Stimulated activated naive B cell treated with anti-CD40 and anti-IgM and Interleukin-4, amounts not matched to agents 10 μg/mL and 1 μg/mL and 100 μg/mL, for 72 hours (primary cell): ENCODE measurements around the gene REX1BD.
"Not testable (repeated sequence)": the region's sequence is repeated elsewhere in the genome, so short reads cannot be mapped to it uniquely, and the experiment has no call there.

ENCODE experiments used
- ATAC-seq, 2 donors: fragments of 150-1000 bp; cut with Tn5 transposase; replicated peaks; 2 replicates each; pipeline ENCODE4 v1.10.0; 2021; ENCODE audit warnings: moderate library complexity in 1 of 2
- DNase-seq: peaks from one replicate; pipeline ENCODE4 v3.0.0; 2021
- H3K27ac Mint-ChIP-seq: one replicate; pipeline ENCODE4 v1.8.0; 2022; ENCODE audit warnings: mild to moderate bottlenecking, mixed read lengths
- H3K27me3 Mint-ChIP-seq, 2 donors: one replicate each; pipeline ENCODE4 v1.8.0; 2022; ENCODE audit warnings: mixed read lengths in 2 of 2
- H3K36me3 Mint-ChIP-seq, 2 donors: one replicate each; pipeline ENCODE4 v1.8.0; 2022; ENCODE audit warnings: mixed read lengths in 2 of 2, mild to moderate bottlenecking in 1 of 2
- H3K4me1 Mint-ChIP-seq, 2 donors: one replicate each; pipeline ENCODE4 v1.8.0; 2022; ENCODE audit warnings: mixed read lengths in 2 of 2, mild to moderate bottlenecking in 1 of 2
- H3K4me3 Mint-ChIP-seq, 2 donors: one replicate each; pipeline ENCODE4 v1.8.0; 2022; ENCODE audit warnings: mild to moderate bottlenecking in 2 of 2, mixed read lengths in 2 of 2, moderate library complexity in 1 of 2
- H3K9me3 Mint-ChIP-seq, 2 donors: one replicate each; pipeline ENCODE4 v1.8.0; 2022; ENCODE audit warnings: mixed read lengths in 2 of 2, mild to moderate bottlenecking in 1 of 2

The REX1BD gene

GRCh38 chr19:18590273-18591272, 2.0 kb downstream of the REX1BD start:
- ATAC-seq, result no peak
- DNase-seq, result peak; percentile 47
- H3K27me3 Mint-ChIP-seq, result peaks cover 5 to 9% of the 10 kb centered on the region in 2 donors

GRCh38 chr19:18591735-18592385, 3.3 kb downstream of the REX1BD start:
- H3K4me1 Mint-ChIP-seq, result peaks cover 30 to 63% of the 10 kb centered on the region in 2 donors
- no peak overlapping the region for H3K4me3 Mint-ChIP-seq
- H3K27me3 Mint-ChIP-seq, result peaks cover 14 to 18% of the 10 kb centered on the region in 2 donors

More at GRCh38 chr19:18590273-18591272, 2.0 kb downstream of the REX1BD start:
- H3K4me3 Mint-ChIP-seq, result peak overlapping the region; percentile 87 to 90
- peaks cover 38 to 67% of the 10 kb centered on the region in 2 donors for H3K4me1 Mint-ChIP-seq
- H3K36me3 Mint-ChIP-seq, result peaks cover 14 to 19% of the 10 kb centered on the region in 2 donors
- no peaks in the 10 kb centered on the region for H3K9me3 Mint-ChIP-seq
- peak overlapping the region; percentile 96 for H3K27ac Mint-ChIP-seq

GRCh38 chr19:18592732-18593131, 4.1 kb downstream of the REX1BD start:
- DNase-seq, H3K9me3 Mint-ChIP-seq, H3K27ac Mint-ChIP-seq, H3K4me3 Mint-ChIP-seq, ATAC-seq: not testable (repeated sequence)
- Mint-ChIP-seq H3K27me3 (peaks cover 18 to 19% of the 10 kb centered on the region in 2 donors), H3K4me1 (peaks cover 29 to 61% of the 10 kb centered on the region in 2 donors), H3K36me3 (peaks cover 14 to 19% of the 10 kb centered on the region in 2 donors)

More at GRCh38 chr19:18591735-18592385, 3.3 kb downstream of the REX1BD start:
- DNase-seq, result no peak
- Mint-ChIP-seq H3K9me3 (no peaks in the 10 kb centered on the region), H3K36me3 (peaks cover 14 to 19% of the 10 kb centered on the region in 2 donors), H3K27ac (no peak overlapping the region)
- no peak for ATAC-seq

GRCh38 chr19:18593367-18594095, 4.9 kb downstream of the REX1BD start:
- no peak overlapping the region for H3K27ac Mint-ChIP-seq

GRCh38 chr19:18594096-18594823, 5.7 kb downstream of the REX1BD start:
- DNase-seq (peak; percentile 59), ATAC-seq (peak; percentile 61 to 73)
- Mint-ChIP-seq H3K4me3 (peak overlapping the region; percentile 81 to 82), H3K9me3 (no peaks in the 10 kb centered on the region), H3K4me1 (peaks cover 22 to 55% of the 10 kb centered on the region in 2 donors), H3K36me3 (peaks cover 14 to 19% of the 10 kb centered on the region in 2 donors), H3K27ac (peak overlapping the region; percentile 92), H3K27me3 (peaks cover 28 to 35% of the 10 kb centered on the region in 2 donors)

More at GRCh38 chr19:18593367-18594095, 4.9 kb downstream of the REX1BD start:
- Mint-ChIP-seq H3K27me3 (peaks cover 24 to 27% of the 10 kb centered on the region in 2 donors), H3K9me3 (no peaks in the 10 kb centered on the region), H3K36me3 (peaks cover 14 to 19% of the 10 kb centered on the region in 2 donors), H3K4me3 (peak overlapping the region in 1 of 2 donors; percentile 59), H3K4me1 (peaks cover 22 to 55% of the 10 kb centered on the region in 2 donors)
- DNase-seq (no peak), ATAC-seq (no peak)

- Mint-ChIP-seq H3K4me3 (peak overlapping the region; percentile 81 to 82), H3K27me3 (peaks cover 35 to 41% of the 10 kb centered on the region in 2 donors), H3K9me3 (no peaks in the 10 kb centered on the region), H3K36me3 (peaks cover 14 to 16% of the 10 kb centered on the region in 2 donors), H3K4me1 (peaks cover 18 to 48% of the 10 kb centered on the region in 2 donors), H3K27ac (peak overlapping the region; percentile 92)
- no peak for DNase-seq
- peak; percentile 15 to 28 for ATAC-seq
Measured at GRCh38 chr19:18594824-18595373, 6.3 kb downstream of the REX1BD start.

GRCh38 chr19:18595475-18595874, 6.9 kb downstream of the REX1BD start:
- H3K4me1 Mint-ChIP-seq, result peaks cover 15 to 43% of the 10 kb centered on the region in 2 donors
- H3K27ac Mint-ChIP-seq, result no peak overlapping the region
- DNase-seq, result no peak
- no peak for ATAC-seq
- H3K36me3 Mint-ChIP-seq, result peaks cover 12% of the 10 kb centered on the region in 2 donors
- H3K4me3 Mint-ChIP-seq, result peak overlapping the region; percentile 28 to 47
- H3K27me3 Mint-ChIP-seq, result peaks cover 35 to 47% of the 10 kb centered on the region in 2 donors
- H3K9me3 Mint-ChIP-seq, result no peaks in the 10 kb centered on the region

GRCh38 chr19:18596752-18597157, 8.2 kb downstream of the REX1BD start:
- peaks cover 40 to 56% of the 10 kb centered on the region in 2 donors for H3K27me3 Mint-ChIP-seq
- peak in 1 of 2 donors; percentile 37 for ATAC-seq

GRCh38 chr19:18597809-18598660, 9.4 kb downstream of the REX1BD start:
- ATAC-seq, result no peak
- H3K9me3 Mint-ChIP-seq, result no peaks in the 10 kb centered on the region
- H3K27me3 Mint-ChIP-seq, result peaks cover 49 to 68% of the 10 kb centered on the region in 2 donors
- peaks cover 13 to 41% of the 10 kb centered on the region in 2 donors for H3K4me1 Mint-ChIP-seq
- H3K4me3 Mint-ChIP-seq, result no peak overlapping the region
- no peak for DNase-seq
- H3K27ac Mint-ChIP-seq, result no peak overlapping the region
- H3K36me3 Mint-ChIP-seq, result no peaks in the 10 kb centered on the region

More at GRCh38 chr19:18596752-18597157, 8.2 kb downstream of the REX1BD start:
- H3K27ac Mint-ChIP-seq, result no peak overlapping the region
- no peak for DNase-seq
- H3K4me3 Mint-ChIP-seq, result no peak overlapping the region
- H3K36me3 Mint-ChIP-seq, result peaks cover 0 to 4% of the 10 kb centered on the region in 2 donors
- H3K4me1 Mint-ChIP-seq, result peaks cover 12 to 38% of the 10 kb centered on the region in 2 donors
- no peaks in the 10 kb centered on the region for H3K9me3 Mint-ChIP-seq

GRCh38 chr19:18599485-18599884, 10.9 kb downstream of the REX1BD start:
- Mint-ChIP-seq H3K4me3 (no peak overlapping the region), H3K36me3 (no peaks in the 10 kb centered on the region), H3K9me3 (no peaks in the 10 kb centered on the region), H3K27ac (no peak overlapping the region), H3K27me3 (peaks cover 55 to 77% of the 10 kb centered on the region in 2 donors), H3K4me1 (peaks cover 12 to 35% of the 10 kb centered on the region in 2 donors)
- no peak for DNase-seq
- no peak for ATAC-seq

- ATAC-seq, H3K9me3 Mint-ChIP-seq, H3K27ac Mint-ChIP-seq, H3K36me3 Mint-ChIP-seq, DNase-seq, H3K4me3 Mint-ChIP-seq: not testable (repeated sequence)
- Mint-ChIP-seq H3K4me1 (peaks cover 12 to 33% of the 10 kb centered on the region in 2 donors), H3K27me3 (peaks cover 56 to 84% of the 10 kb centered on the region in 2 donors)
Measured at GRCh38 chr19:18600692-18601397, 12.2 kb downstream of the REX1BD start.

- Mint-ChIP-seq H3K27me3 (peaks cover 51 to 77% of the 10 kb centered on the region in 2 donors), H3K4me1 (peaks cover 8 to 26% of the 10 kb centered on the region in 2 donors), H3K36me3 (no peaks in the 10 kb centered on the region), H3K27ac (no peak overlapping the region), H3K4me3 (no peak overlapping the region), H3K9me3 (no peaks in the 10 kb centered on the region)
- ATAC-seq (no peak), DNase-seq (no peak)
Measured at GRCh38 chr19:18601875-18602274, 13.3 kb downstream of the REX1BD start.
